GM18517 (cell line): Measurements from ENCODE around the gene CDKN2AIP.
"Not testable (repeated sequence)": the region's sequence is repeated elsewhere in the genome, so short reads cannot be mapped to it uniquely, and the experiment has no call there.

ENCODE experiments used
- ATAC-seq: cut with Tn5 transposase; IDR thresholded peaks from one replicate; pipeline ENCODE4 v1.9.1; 2021; ENCODE audit warnings: mild to moderate bottlenecking, moderate library complexity; ENCODE audit not compliant: unreplicated experiment

The CDKN2AIP gene

DNA sequence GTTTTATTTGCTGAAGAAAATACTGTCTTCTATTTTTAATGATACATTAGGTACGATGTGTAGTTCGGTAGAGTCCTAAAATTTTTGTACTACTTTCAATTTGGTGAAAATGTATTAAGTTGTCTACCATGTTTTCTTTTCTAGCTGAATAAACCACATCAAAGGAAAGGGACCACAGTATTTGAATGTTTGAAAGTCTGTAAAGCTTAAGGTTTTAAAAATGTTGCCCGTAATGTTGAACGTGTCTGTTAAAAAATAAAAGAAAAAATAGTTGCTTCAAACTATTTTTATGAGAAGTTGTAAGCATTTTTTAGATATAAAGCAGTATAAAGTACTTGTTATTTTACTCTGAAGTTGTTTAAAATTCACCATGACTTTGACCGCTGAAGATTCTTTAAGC, 3.2 kb downstream of the CDKN2AIP start:
- ATAC-seq = no peak

DNA sequence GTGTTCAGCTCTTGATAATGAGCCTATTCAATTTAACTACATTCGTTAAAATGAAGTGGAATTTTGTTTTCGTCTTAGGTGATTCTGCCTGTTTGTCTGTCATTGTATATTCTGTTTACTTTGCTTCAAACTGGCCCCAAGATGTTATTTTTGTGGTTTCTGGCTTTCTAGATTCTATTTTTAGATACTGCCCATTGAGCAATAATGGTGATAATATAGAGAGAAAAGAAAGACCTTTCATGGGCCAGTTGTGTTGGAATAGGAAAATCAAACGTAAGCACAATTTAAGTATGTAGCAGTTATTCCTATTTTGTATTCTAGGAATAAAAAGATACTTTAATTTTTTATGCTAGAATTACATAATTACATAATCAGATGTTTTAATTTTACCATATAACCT, 4.0 kb downstream of the CDKN2AIP start:
- no peak for ATAC-seq

DNA sequence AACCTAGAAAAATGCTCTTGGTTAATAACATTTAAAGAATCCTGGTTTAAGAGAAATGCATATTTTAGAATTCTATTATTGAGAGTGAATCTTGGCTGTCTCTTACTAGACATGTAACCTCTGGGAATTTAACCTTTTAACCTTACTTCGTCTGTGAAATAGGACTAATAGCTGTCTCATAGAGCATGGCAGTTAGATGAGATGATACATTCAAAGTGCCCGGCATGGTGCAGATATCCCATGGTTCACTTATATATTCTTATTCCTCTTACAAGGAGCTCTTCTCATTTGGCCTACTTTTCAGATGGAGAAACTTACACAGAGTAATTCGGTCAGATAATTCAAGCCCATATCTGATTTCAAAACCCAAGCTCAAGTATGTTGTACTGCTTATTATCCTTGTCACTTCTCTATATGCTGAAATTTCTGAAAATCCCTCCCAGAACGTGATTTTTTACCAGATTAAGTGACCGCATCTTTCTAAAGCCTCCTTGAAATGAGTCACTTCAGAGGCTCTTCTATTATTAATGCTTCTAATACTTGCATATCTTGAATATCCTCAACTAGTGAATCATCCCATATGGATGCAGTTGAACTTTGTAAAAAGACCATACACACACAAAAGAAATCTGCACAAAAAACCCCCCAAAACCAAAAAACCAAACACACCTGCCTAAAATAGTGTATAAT, 4.9 kb downstream of the CDKN2AIP start:
- no peak for ATAC-seq

DNA sequence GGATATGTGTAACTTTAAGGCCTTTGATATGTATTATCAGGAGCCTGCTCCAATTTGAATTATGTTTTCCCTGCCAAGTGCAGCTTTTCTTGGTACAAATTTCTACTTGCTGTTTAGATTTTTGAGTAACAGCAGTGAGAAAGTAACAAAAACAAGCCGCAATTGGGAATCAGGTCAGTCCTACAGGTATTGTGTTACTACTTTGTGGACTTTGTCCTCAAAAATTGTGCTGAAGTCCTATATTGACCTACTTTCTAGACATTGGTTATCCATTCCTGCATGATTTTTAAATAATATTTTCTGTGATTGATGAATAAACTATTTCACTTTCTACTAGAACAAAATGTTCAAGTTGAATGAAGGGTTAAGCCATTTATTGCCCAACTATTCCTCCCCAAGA, 5.7 kb downstream of the CDKN2AIP start:
- no peak for ATAC-seq

DNA sequence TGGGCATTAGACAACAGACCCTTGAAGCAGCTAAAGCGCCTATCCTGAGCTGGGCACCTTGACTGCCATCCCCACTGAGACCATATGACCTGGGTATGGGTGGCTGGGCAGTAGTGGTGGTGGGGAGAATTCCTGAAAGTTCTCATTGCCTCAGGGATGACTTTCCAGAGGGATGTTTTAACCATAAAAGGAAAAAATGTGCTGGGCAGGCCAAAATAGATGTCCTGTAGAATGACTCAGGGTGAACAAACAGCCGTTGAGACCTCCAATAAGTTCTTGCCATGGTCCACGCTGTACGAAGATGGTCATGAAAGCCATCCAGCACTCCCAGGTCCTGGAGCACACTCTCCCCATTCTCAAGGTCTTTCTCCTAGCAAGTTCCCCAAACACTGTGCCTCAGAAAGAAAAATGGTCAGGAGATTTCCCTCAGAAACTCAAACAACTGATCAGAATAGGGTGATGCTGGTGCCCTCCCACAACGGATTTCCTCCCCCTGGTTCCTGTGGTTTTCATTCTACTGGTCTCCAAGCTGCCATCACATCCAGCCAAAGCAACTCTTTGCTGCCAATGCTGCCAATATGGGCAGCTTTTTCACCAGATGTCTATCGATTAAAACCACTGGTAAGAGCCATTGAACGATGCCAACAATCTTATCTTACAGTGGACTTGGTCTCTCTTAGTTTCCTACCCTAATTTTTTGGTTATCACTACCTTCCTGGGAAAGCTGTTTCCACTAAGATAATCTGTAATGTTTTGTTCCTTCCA, 11.2 kb downstream of the CDKN2AIP start:
- no peak for ATAC-seq

DNA sequence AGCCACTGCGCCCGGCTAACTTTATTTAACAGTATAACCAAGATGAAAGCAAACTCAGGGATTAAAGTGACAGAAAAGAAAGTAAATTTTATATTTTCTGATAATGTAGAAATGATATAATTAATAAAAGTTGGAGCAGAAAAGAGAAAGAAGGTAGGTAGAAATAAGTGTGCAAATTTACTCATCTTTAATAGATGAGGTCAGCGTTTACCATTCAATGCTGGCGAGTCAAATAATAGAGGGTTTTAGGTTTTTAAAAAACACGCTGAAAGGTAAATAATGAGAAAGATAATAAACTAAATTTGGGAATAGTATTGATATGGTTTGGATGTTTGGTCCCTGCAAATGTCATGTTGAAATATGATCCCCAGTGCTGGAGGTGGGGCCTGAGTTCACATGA, 13.6 kb downstream of the CDKN2AIP start:
- no peak for ATAC-seq

DNA sequence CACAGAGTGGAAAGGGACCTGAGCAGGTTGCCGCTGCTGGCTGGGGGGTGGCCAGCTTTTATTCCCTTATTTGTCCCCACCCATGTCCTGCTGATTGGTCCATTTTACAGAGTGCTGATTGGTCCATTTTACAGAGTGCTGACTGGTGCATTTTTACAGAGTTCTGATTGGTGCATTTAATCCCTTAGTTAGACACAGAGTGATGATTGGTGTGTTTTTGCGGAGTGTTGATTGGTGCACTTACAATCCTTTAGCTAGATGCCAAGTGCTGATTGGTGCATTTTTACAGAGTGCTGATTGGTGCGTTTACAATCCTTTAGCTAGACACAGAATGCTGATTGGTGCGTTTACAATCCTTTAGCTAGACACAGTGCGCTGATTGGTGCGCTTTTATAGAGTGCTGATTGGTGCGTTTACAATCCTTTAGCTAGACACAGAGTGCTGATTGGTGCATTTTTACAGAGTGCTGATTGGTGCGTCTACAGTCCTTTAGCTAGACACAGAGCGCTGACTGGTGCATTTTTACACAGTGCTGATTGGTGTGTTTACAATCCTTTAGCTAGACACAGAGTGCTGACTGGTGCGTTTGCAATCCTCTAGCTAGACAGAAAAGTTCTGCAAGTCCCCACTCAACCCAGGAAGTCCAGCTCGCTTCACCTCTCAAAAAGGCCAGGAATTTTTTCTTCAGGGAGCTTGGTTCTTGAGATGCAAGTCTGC, 19.6 kb downstream of the CDKN2AIP start:
- not testable (repeated sequence) for ATAC-seq

DNA sequence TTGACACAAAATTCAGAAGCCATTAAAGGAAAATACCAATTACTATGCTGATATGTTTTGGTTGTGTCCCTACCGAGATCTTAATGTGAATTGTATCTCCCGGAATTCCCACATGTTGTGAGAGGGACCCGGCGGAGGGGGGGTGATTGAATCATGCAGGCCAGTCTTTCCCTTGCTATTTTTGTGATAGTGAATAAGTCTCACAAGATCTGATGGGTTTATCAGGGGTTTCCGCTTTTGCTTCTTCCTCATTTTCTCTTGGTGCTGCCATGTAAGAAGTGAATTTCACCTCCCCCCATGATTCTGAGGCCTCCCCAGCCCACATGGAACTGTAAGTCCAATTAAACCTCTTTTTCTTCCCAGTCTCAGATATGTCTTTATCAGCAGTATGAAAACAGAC, 21.4 kb downstream of the CDKN2AIP start:
- ATAC-seq = not testable (repeated sequence)

DNA sequence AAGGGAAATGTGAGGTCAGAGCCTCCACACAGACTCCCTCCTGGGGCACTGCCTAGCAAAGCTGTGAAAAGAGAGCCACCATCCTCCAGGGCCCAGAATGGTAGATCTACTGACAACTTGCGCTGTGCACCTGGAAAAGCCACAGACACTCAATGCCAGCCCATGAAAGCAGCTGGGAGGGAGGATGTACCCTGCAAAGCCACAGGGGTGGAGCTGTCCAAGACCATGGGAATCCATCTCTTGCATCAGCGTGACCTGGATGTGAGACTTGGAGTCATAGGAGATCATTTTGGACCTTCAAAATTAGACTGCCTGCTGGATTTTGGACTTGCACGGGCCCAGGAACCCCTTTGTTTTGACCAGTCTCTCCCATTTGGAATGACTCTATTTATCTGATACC, 22.8 kb downstream of the CDKN2AIP start:
- no peak for ATAC-seq

DNA sequence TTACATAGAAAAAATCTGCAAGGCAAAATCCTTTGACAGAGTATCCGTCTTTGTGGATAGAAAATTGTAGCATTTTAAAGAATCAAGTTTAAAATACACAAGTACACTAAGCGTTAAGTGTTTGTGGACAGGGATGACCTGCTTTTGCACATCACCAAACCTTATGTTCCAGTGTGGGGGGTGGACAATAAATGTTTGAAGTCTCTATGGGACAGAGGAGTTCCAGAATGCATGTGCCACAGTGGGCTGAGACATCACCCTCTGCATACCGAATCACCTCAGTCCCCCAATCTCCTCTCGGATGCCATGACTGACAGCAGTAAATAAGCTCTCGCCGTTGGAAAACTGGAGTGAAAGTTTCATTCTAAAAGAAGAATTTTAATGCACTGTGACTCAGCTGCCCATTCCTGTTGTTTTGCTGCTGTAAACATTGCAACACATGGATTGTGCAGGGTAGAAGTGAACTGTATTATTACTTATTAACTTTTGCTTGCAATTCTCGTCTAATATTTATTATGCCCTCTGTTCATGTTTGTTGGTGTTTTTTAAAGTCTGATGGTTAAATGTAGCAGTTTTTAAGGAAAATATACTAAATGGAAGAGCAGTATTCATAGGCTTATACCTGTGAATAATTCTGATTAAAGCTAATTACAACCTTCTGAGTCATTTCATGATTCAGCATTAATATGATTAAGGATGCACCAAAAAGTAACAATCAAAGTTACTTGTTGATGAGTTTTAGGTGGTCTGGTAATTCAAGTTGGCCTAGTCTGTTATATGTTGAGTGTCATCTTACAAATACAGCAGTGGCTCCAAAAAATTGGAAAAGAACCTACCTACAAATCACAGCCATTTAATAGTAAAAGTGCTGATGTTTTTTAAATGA, 24.0 kb downstream of the CDKN2AIP start:
- no peak for ATAC-seq

DNA sequence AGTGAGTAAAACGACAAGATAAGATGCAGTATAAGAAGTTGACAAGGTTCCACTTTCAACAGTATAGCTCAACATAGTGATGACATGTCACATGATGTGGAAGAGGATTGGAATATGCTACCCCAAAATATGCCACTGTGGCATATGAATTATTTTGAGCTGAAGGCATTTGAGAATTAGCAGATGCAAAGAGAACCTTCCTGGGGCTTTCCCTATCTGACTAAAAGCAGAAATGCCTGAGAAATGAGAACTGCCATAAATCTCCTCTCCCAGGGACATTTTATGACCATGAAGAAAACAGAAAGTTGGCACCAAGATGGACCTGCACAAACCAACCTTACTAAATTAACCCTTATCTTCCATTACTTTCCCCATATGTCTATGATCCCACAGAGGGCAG, 24.8 kb downstream of the CDKN2AIP start:
- no peak for ATAC-seq

DNA sequence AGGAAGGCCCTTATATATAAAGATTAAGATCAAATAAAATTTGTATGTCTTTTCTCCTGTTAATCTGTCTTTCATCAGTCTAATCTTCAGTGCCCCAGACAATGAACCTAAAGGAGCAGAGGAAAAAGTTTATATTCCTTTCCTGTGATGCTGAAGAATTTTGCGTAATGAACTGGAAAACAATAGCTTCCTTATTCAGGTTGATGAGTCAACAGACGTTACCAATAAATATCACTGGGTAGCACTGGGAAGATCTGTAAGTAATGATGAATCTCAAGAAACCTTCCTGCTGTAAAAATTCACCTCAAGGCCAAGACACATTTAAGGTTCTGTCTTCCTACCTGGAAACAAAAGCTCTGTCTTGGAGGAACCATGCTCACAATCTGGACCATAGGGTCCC, 25.5 kb downstream of the CDKN2AIP start:
- ATAC-seq = no peak

DNA sequence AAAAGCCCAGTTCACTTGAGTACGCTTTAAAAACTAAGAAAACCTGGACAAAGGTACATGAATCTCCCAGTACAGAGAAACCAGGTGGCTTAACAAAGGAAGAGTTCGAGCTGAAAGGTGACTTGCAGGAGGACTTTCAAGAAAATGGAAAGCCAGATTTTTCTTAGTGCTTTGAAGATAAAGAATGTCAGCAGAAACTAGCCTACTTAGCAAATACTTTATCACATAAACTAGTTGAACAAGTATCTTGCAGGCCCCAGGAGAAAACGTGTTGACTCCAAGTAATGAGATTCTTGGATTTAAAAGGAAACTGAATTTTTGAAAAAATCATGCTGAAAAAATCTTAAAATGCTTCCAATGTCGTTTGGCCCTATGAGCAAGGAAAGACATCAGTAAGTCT, 26.4 kb downstream of the CDKN2AIP start:
- no peak for ATAC-seq

DNA sequence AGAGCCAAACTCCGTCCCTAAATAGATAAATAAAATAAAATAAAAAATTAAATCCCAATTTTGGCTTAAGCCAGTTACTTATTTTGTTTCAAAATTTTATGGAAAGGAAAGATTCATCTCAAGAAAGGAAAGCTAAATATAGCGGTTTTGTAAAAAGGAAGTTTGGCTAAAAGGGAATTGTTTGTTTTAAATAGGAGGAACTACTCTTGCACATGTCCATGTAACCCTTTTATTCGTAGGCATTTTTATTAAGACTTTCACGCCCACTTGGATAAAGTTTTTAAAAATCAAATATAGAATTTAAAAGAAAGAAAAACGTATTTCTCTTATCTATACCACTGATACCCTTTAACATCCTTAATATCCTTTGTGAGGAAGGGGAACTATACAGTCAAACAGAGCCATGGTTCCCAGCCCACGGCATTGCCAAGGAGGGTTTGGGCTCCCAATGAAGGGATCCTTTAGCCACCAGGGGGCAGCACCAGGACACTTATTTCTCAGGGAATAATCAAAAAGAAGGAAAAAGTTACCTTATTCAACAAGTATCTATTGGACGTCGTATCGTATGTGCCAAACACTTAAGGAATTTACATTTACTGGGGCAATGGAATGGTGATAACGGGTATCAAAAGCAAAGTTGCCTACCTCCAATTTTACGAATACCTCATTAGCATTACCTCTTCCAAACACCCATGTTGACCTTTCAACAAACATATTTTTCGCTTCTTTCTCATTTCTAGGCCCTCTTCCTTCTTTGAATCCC, 27.7 kb downstream of the CDKN2AIP start:
- no peak for ATAC-seq

DNA sequence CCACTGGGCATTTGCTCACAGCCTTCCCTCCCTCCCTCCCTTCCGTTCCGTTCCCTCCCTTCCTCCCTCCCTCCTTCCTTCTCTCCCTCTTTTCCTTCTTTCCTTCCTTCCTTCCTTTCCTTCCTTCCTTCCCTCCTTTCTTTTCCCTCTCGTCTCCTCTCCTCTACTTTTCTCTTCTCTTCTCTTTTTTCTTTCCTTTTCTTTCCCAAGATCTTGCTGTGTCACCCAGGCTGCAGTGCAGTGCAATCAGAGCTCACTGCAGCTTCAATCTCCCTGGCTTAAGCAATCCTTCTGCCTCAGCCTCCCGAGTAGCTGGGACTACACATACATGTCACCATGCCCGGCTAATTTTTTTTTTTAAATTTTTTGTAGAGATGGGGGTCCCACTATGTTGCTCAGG, 33.7 kb downstream of the CDKN2AIP start:
- no peak for ATAC-seq

DNA sequence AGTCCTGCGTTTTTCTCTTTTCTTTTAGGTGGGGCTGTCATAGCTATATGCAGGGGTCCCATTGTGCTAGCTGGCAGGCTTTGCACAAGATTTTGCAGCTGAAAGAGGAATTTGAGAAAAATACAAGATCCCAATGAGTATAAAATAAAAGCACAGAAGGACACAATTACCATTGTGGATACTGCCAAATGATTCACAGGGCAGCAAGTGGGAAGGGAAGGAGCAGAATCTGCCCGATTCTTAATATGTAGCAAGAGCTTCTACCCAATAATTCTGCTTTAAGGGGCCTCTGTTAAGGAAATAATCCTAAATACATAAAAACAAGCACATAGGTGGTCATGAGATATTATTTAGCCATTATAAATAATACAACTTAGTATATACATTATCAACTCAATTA, 34.5 kb downstream of the CDKN2AIP start:
- ATAC-seq = no peak

DNA sequence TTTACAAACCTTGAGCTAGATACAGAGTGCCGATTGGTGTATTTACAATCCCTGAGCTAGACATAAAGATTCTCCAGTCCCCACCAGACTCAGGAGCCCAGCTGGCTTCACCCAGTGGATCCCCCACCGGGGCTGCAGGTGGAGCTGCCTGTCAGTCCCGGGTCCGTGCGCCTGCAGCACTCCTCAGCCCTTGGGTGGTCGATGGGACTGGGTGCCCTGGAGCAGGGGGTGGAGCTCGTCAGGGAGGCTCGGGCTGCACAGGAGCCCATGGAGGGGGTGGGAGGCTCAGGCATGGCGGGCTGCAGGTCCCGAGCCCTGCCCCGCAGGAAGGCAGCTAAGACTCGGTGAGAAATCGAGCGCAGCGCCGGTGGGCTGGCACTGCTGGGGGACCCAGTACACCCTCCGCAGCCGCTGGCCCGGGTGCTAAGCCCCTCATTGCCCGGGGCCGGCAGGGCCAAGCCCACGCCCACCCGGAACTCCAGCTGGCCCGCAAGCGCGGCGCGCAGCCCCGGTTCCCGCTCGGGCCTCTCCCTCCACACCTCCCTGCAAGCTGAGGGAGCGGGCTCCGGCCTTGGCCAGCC, 38.2 kb downstream of the CDKN2AIP start:
- ATAC-seq = not testable (repeated sequence)

DNA sequence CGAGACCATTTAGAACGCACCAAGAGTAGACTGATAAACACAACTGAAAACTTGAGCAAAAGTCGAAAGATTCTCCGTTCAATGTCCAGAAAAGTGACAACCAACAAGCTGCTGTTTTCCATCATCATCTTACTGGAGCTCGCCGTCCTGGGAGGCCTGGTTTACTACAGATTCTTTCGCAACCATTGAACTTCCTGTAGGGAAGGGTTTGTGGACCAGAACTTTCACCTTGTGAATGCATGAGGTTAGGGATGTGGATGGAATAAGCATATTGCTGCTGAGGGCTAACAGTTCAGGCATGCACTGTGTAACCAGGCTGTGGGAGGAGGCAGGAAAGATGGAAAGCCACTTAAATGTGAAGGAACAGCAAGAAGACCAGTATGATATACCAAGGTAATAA, 39.6 kb downstream of the CDKN2AIP start:
- no peak for ATAC-seq

DNA sequence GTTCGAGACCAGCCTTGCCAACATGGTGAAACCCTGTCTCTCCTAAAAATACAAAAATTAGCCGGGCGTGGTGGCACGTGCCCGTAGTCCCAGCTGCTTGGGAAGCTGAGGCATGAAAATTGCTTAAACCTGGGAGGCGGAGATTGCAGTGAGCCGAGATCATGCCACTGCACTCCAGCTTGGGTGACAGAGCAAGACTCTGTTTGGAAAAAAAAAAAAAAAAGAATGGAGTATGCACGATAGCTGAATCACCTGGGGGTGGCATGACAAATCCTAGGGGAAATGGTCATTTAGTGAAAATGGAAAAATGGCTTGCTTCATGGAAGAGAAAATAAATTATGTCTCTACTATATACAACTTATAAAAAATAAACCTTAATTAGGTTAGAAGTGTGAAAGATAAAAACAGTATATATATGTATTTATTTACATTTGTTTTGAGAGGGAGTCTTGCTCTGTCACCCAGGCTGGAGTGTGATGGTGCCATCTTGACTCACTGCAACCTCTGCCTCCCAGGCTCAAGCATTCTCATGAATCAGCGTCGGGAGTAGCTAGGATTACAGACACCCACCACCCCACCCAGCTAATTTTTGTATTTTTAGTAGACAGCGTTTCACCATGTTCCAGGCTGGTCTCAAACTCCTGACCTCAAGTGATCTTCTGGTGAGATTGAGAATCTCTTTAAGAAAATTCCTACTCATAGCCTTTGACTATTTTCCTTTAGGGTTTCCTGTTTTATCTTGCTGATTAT, 41.1 kb downstream of the CDKN2AIP start:
- no peak for ATAC-seq
